COLO829 (cell line): Measurements from ENCODE around the gene SPTBN2.
"Not testable (repeated sequence)": the region's sequence is repeated elsewhere in the genome, so short reads cannot be mapped to it uniquely, and the experiment has no call there.

Experiments used
- DNase-seq: peaks from one replicate; pipeline ENCODE4 v3.0.0; 2012; ENCODE audit warnings: low spot score

SPTBN2 gene

GRCh38 chr11:66684635-66685034 is 44.4 kb downstream of the SPTBN2 start:
- no peak for DNase-seq

GRCh38 chr11:66683877-66684276 is 45.1 kb downstream of the SPTBN2 start:
- no peak for DNase-seq

GRCh38 chr11:66680966-66681645 is 47.9 kb downstream of the SPTBN2 start:
- DNase-seq = no peak

- peak; percentile 94 for DNase-seq
Observed at GRCh38 chr11:66677599-66678375, 51.2 kb downstream of the SPTBN2 start, which contains the start of gene RBM4B. TSS of gene RBM4B (minus strand) at chr11:66677887. CDS start at chr11:66677079, 808 bp downstream.

DNA sequence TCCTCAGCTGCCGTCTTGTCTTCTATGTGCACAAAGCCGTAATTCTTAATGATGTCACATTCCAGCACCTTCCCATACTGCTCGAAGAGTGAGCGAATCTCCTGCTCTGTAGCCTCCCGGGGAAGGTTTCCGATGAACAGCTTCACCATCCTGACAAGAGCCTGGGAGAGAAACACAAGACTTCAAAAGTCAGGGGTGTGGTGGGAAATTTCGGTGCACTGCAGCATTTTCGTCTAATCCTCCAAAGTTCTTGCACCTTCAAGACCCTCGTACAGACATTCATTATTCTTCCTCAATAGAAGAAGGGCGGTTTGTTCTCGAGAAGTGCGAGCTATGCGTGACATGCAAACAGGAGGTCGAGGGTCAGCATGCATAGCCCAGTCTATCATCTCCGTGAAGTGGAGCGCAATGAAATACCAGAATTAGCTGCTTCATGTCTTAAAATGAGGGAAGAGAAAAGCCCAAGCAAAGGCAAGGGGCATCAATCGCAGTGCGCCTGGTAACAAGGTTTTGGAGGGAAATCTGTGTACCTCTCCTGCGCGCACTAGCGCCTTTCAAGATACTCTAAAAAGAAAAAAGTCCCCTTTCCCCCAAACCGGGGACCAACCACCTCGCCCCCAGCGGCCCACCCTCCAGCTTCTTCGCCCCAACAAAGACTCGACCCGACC is 52.0 kb downstream of the SPTBN2 start:
- DNase-seq = no peak

DNA sequence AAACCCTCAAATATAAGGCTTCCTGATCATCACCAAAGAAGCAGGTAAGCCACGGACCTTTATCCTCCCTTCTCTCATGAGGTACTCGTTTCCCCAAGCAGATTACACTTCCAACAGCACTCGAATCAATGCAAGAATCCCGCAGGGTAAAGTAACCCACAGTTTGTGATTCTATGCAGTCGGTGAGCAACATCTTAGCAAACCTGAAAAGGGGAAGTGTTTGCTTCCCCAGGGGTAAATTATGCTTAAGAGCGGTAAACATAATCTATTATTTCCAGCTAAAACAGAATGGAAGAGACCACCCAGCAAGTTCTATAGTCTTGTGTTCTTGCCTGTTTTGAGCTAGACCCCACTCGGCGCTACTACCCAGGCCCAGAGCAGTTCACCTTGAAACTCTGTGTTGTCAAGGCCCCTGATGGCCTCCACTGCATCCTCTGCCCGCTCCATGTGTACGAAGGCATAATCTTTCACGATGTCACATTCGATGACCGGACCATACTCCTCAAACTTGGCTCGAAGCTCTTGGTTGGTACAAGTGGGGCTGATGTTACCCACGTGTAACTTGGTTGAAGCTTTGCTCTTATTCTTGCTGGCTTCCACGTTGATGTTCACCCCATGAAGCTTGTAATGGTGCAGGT is 52.6 kb downstream of the SPTBN2 start:
- no peak for DNase-seq

DNA sequence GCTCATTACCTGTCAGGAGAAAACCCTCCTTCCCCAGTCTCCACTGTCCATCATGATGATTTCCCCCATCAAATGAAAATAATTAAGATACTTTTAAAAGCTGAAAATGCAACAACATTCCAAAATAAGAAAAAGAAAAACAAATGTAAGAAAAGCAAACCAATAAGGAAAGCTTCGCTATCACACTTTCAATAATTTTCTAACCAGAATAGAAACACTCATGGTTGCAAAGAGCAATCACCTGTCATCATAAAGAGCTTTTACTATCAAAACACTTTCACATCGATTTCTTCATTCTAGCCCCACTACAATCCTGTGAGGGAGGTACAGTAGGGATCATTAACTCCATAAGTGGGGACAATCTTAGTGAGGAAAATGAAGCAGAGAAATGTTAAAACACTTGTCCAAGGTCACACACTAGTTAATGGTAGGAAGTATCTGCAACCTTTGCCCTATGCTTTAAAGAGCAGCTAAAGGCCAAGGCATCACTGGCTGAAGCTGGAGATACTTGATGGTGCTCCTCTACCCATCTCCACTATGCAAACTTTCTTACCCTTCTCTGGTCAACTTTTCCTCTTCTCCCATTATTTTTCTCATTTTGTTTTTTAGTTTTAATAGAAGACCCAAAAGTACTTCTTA is 53.9 kb downstream of the SPTBN2 start:
- no peak for DNase-seq

DNA sequence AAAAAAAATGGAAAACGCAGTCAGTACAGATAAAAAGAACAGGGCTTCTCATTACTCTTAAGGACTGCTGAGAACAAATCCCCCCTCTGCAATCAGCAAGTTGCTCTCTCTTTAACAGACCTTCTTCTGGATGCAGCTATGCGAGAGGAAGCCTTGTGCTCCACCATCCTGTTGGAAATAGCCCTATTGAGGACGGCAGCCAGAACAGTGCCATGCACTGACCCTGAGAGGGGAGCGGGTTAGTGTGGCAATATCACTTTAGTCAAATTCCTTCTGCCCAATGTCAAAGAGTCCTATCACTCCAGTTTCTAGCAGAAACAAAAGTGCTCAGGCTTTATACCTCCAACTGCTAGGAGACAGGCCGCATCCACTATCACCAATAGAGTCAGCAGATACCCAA is 58.2 kb downstream of the SPTBN2 start:
- no peak for DNase-seq

DNA sequence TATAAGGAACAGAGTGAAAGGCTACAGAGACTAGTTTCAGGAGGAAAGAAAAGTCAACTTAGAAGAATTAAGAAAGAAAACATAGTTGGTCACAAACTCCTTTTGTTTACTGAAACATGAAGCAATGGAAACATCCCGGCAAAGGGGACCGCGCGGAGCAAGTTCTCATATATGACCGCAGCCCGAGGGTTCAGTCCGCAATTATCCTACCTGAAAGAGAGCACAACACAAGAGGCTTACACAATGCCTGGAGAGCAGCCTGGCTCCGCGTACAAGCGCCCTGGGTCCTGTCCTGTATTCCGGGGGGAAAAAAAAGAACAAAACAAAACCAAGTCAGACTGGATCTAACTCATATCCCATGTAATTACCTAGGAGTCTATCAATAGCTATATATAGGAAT is 63.6 kb downstream of the SPTBN2 start:
- no peak for DNase-seq

GRCh38 chr11:66663741-66664296 is 65.2 kb downstream of the SPTBN2 start:
- DNase-seq = no peak

DNA sequence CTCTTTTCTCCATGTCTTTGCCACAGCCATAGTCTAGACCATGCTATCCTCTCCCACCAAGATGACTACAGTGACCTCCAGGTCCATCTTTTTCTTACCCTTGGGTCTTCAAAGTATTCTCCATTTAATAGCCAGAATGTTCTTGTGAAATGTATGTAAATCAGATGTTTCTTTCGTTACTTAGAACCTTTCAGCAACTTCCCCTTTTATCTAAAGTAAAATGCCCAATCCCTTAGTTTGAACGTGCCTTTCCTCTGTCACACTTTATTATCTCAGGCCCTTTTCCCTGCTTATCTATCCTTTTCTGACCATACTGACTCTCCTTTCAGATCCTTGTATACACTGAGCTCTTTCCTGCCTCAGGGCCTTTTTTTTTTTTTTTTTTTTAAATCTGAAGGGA is 69.3 kb downstream of the SPTBN2 start:
- DNase-seq = no peak

GRCh38 chr11:66653123-66653522 is 75.9 kb downstream of the SPTBN2 start:
- no peak for DNase-seq

GRCh38 chr11:66652651-66653050 is 76.4 kb downstream of the SPTBN2 start:
- no peak for DNase-seq

DNA sequence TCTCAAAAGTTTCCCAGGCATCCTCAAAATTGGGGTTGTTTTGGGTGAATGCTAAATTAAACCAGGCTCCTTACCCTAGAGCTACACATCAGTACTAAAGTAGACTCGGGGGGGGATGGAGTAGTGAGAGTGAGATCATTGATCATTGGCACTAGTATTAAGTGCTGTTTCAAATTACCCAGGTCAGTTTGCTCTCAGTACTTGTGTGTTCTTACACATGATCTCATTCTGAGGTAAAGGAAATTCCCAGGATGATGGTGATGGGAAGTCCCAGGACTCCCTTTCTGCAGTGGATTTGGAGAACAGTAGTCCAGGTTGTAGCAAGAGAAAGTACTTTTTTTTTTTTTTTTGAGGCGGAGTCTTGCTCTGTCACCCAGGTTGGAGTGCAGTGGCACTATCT is 78.0 kb downstream of the SPTBN2 start:
- no peak for DNase-seq

GRCh38 chr11:66649903-66650302 is 79.1 kb downstream of the SPTBN2 start:
- DNase-seq = no peak

DNA sequence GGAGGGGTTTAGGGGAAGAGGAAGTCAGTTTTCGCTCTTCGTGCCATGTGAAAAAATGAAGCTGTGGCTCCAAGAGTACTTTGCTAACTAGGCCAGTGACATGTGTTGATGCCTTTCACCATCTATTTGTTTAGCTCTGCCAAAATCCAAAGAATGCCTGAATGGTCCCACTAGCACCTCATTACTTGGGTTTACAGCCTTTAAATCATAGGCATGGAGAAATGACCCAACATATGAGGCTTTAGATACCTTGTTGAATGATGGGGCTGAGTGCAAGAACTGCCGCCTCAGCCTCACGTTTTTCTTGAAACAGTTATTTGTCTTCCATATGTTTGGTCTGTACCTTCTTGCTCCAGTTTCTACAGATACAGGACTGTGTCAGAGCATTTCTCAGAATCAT is 82.2 kb downstream of the SPTBN2 start:
- DNase-seq = no peak

DNA sequence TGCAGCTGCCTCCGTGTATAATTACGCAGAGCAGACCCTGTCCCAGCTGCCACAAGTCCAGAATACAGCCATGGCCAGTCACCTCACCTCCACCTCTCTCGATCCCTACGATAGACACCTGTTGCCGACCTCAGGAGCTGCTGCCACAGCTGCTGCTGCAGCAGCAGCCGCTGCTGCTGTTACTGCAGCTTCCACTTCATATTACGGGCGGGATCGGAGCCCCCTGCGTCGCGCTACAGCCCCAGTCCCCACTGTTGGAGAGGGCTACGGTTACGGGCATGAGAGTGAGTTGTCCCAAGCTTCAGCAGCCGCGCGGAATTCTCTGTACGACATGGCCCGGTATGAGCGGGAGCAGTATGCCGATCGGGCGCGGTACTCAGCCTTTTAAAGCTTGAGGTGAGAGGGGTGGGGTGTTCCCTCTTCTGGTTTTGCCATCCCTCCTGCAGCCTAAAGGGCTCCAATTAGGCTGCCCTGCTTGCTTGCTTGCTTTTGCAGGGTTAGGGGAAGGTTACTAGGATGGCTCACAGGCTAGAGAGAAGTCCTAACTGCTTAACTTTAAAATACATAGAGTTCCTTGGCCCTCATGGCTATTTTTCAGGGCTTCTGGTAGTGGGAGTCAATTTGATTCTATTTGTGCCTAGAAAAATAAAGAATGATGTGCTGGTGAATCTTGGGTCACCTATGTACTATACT is 85.1 kb downstream of the SPTBN2 start:
- DNase-seq = no peak

- no peak for DNase-seq
Observed at GRCh38 chr11:66641834-66642233, 87.2 kb downstream of the SPTBN2 start.

DNA sequence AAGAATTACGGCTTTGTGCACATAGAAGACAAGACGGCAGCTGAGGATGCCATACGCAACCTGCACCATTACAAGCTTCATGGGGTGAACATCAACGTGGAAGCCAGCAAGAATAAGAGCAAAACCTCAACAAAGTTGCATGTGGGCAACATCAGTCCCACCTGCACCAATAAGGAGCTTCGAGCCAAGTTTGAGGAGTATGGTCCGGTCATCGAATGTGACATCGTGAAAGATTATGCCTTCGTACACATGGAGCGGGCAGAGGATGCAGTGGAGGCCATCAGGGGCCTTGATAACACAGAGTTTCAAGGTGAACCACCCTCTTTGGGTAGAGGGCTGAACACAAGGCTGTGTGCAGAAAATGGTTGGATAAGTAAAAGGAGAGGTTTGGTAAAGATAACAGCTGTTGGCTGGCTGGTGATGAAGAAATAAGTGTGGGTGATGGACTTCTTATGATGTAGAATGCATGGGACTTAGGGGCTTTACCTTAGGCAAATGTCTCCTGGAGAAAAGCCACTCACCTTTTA is 89.1 kb downstream of the SPTBN2 start:
- not testable (repeated sequence) for DNase-seq

DNA sequence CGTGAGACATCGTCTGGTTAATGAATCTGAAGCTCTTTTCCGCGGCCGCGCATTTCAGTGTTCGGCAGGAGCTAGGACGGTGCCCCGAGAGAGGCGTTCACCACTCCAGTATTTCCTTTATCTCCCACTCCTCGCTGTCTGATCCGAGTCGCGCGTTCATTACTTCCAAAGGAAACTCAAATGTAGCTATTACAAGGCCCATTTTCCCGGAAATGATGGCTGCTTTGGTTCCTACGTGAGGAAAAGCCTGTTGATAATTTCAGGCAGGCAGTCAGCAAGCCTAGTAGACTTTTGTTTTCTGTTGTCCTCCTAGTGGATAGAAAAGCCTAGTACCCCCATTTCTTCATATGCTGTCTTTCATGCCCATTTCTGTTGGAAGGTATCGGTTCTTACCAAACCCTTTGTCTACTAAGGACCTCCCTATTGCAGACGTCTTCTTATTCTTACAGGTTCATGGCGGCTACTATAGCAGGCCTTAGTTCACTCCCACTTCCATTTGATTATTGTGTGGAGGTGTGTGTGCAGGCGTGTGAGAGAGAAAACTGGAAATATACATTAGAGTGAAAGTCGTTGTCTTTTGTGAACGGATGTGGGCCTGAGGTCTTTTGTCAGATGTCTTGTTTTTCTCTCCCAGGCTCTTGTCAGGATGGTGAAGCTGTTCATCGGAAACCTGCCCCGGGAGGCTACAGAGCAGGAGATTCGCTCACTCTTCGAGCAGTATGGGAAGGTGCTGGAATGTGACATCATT is 89.8 kb downstream of the SPTBN2 start:
- no peak for DNase-seq
